Right lobe of liver (tissue), 6 donors: Measurements from ENCODE around the gene MED8. TPM values are rescaled to one million over a fixed set of nuclear protein-coding genes. Genes with fewer than 3 reads are reported as not detected.
A peak's percentile ranks its signal among the peaks of the same experiment; 100 is the strongest.

Experiments
- ATAC-seq, 4 donors: fragments of 200-7000 bp; cut with Tn5 transposase; one replicate each; pipeline ENCODE4 v1.9.1; 2020; ENCODE audit warnings: mild to moderate bottlenecking in 4 of 4, moderate library complexity in 4 of 4
- DNase-seq, 3 donors: peaks; one replicate each; pipeline ENCODE4 v3.0.0-alpha.2; 2020
- H3K27ac ChIP-seq, 3 donors: fragments of 200-600 bp; one replicate each; pipeline ENCODE4 v1.8.0; 2022
- H3K27me3 ChIP-seq, 2 donors: fragments of 200-600 bp; one replicate each; pipeline ENCODE4 v1.8.0; 2022
- H3K36me3 ChIP-seq, 4 donors: fragments of 200-600 bp; sonication (generic) in 1 of 4; one replicate each; pipeline versions ENCODE4 v1.5.1 to v1.8.0; 2017 to 2022; ENCODE audit warnings: control low read depth in 1 of 4
- H3K4me1 ChIP-seq, 4 donors: fragments of 200-600 bp; sonication (generic) in 1 of 4; one replicate each; pipeline versions ENCODE4 v1.5.1 to v1.8.0; 2017 to 2022; ENCODE audit warnings: control low read depth in 1 of 4
- H3K4me3 ChIP-seq, 3 donors: fragments of 200-600 bp; one replicate each; pipeline ENCODE4 v1.8.0; 2022
- H3K9me3 ChIP-seq, 4 donors: fragments of 200-600 bp; sonication (generic) in 1 of 4; one replicate each; pipeline versions ENCODE4 v1.5.1 to v1.8.0; 2017 to 2022; ENCODE audit warnings: control low read depth in 1 of 4
- POLR2A ChIP-seq: fragments of 450-650 bp; IDR thresholded peaks from one replicate; pipeline ENCODE4 v1.6.1; 2017; ENCODE audit warnings: antibody characterized with exemption, mild to moderate bottlenecking
- whole genome bisulfite sequencing: methylation state at CpG from one replicate; pipeline ENCODE4 v1.1.6; 2018; ENCODE audit warnings: low coverage, low lambda C conversion rate; ENCODE audit not compliant: insufficient coverage; ENCODE audit errors: missing lambda C conversion rate; 5-methylcytosine and 5-hydroxymethylcytosine counted together
- intact Hi-C, 2 donors: fragments of 100-400 bp; cut with DNase I; formaldehyde crosslinking; loops; one replicate each; pipeline versions ENCODE4 v1.11.2 to v1.14.1; 2022
- total RNA-seq, 6 experiments: library from RNA; depleted of rRNA in 2 of 6; stranded (reverse); fragments of >200 nt in 2 of 6; fragmentation: NEBNext Ultra II Directional in 3 of 6; extraction: Animal tissue kit (Norgen Biotek cat#: 25700) in 3 of 6; gene quantifications; one replicate each; pipeline versions ENCODE4 v1.1.0 to v1.2.4, GENCODE V29; 2016 to 2023
- TF ChIP-seq, protein P1 (sequence below), 4 donors: fragments of 200-600 bp in 3 of 4; fragments of 450-650 bp in 1 of 4; IDR thresholded peaks; one replicate each; pipeline versions ENCODE4 v1.5.1 to v1.8.0; 2016 to 2022; ENCODE audit warnings: antibody characterized with exemption in 4 of 4, mild to moderate bottlenecking in 2 of 4
- donor health status: DM: no; HTN: yes; CAD: no.
- donor health status: DM: no; HTN: no; CAD: no.
- donor health status: DM: no; HTN: no; CAD: no.
- donor health status: DM: no; HTN: yes; CAD: no.
- donor health status: DM: no; HTN: yes; CAD: no.

The MED8 gene
- total RNA-seq, 6 experiments from 2014 or later: 20.7 to 26.6 (median 24.1) TPM

DNA sequence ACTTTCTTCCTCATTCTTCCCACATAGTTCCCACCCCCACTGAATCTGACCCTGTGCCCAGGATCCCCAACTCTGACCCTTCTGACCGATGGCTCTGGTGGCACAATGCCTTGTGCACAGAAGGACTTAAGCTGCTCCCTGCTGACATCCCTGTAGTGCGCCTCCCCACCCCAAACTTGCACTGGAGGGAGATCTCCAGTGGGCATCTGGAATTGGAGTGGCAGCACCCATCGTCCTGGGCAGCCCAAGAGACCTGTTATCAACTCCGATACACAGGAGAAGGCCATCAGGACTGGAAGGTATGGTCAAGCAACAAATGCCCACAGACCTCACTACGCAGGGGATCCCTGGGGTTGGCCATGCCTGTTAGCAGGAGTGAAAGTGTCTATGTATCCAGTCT, 43.0 kb downstream of the MED8 start:
- TF ChIP-seq POLR2A: no peak
- TF ChIP-seq, protein P1, sequence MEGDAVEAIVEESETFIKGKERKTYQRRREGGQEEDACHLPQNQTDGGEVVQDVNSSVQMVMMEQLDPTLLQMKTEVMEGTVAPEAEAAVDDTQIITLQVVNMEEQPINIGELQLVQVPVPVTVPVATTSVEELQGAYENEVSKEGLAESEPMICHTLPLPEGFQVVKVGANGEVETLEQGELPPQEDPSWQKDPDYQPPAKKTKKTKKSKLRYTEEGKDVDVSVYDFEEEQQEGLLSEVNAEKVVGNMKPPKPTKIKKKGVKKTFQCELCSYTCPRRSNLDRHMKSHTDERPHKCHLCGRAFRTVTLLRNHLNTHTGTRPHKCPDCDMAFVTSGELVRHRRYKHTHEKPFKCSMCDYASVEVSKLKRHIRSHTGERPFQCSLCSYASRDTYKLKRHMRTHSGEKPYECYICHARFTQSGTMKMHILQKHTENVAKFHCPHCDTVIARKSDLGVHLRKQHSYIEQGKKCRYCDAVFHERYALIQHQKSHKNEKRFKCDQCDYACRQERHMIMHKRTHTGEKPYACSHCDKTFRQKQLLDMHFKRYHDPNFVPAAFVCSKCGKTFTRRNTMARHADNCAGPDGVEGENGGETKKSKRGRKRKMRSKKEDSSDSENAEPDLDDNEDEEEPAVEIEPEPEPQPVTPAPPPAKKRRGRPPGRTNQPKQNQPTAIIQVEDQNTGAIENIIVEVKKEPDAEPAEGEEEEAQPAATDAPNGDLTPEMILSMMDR (IDR thresholded peaks at IDR 0.05): no peak
- H3K27me3 ChIP-seq: no peaks in the 10 kb centered on the region
- 86% methylated on average over 1 of the region's 5 CpGs for WGBS
- no peaks in the 10 kb centered on the region for H3K9me3 ChIP-seq
- no peak for ATAC-seq
- no peaks in the 10 kb centered on the region for H3K36me3 ChIP-seq
- H3K4me3 ChIP-seq: no peak overlapping the region
- no peak overlapping the region for H3K27ac ChIP-seq
- intact Hi-C loops: no loop called here
- peaks cover 0 to 15% (median 2%) of the 10 kb centered on the region in 4 donors for H3K4me1 ChIP-seq
- peak in 1 of 3 donors; percentile 37 for DNase-seq

DNA sequence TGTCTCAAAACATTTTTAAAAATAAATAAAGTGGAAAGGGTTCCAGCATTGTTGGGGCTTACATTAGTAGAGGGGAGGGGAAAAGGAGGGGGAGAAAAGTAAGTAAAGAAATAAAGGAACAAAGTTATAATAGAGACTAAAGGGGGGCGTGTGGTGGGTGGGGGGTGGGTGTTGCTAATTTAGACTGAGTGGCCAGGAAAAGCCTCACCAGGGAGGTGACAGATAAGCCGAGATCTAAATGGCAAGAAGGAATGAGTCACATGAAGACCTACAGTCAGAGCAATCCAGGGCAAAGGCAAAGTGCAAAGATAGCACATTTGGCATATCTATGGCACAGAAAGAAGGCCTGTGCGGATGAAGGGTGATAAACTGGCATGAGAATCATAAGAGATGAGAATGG, 44.5 kb downstream of the MED8 start:
- no peak overlapping the region for H3K27ac ChIP-seq
- ATAC-seq (peak in 2 of 4 donors; percentile 10 to 42), DNase-seq (peak in 1 of 3 donors; percentile 38)
- no peak for TF ChIP-seq POLR2A
- TF ChIP-seq, protein P1 (IDR thresholded peaks at IDR 0.05): no peak
- no peaks in the 10 kb centered on the region for H3K27me3 ChIP-seq
- H3K9me3 ChIP-seq: no peaks in the 10 kb centered on the region
- no peak overlapping the region for H3K4me3 ChIP-seq
- intact Hi-C loops: no loop called here
- WGBS: 16% methylated on average over 3 of the region's 3 CpGs
- no peaks in the 10 kb centered on the region for H3K36me3 ChIP-seq
- peaks cover 0 to 13% (median 2%) of the 10 kb centered on the region in 4 donors for H3K4me1 ChIP-seq

- TF ChIP-seq, protein P1 (IDR thresholded peaks at IDR 0.05): no peak
- TF ChIP-seq POLR2A: no peak
- no peaks in the 10 kb centered on the region for H3K36me3 ChIP-seq
- ATAC-seq (peak in 2 of 4 donors; percentile 4 to 17), DNase-seq (peak in 1 of 3 donors; percentile 40)
- no peak overlapping the region for H3K27ac ChIP-seq
- H3K9me3 ChIP-seq: no peaks in the 10 kb centered on the region
- peaks cover 0 to 13% (median 2%) of the 10 kb centered on the region in 4 donors for H3K4me1 ChIP-seq
- intact Hi-C loops: no loop called here
- no peaks in the 10 kb centered on the region for H3K27me3 ChIP-seq
- 39% methylated on average over 4 of the region's 4 CpGs for WGBS
- no peak overlapping the region for H3K4me3 ChIP-seq
These were observed 45.2 kb downstream of the MED8 start for GRCh38 chr1:43344267-43344850.

DNA sequence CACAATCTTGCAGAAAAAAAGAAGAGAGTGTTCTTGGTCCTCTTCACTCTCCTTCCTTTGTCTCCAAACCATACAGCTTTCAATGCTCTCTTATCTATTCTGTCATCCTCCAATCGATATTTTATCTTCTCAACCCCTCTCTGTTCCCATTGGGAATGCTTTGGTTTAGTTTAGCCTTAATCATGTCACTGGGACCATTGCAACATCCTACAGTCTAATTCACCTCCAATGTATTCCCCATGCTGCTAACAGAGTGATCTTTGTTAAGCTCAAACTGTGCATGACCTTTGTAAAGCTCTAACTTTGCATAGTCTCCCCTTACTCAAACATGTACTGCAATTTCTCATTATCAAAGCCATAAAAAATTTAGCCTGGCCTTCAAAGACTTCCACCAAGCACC, 49.0 kb downstream of the MED8 start:
- peaks cover 0 to 10% (median 2%) of the 10 kb centered on the region in 4 donors for H3K4me1 ChIP-seq
- TF ChIP-seq, protein P1 (IDR thresholded peaks at IDR 0.05): no peak
- TF ChIP-seq POLR2A: no peak
- intact Hi-C loops: no loop called here
- no peaks in the 10 kb centered on the region for H3K36me3 ChIP-seq
- H3K9me3 ChIP-seq: no peaks in the 10 kb centered on the region
- WGBS: 27% methylated on average over 1 of the region's 1 CpG
- no peak overlapping the region for H3K27ac ChIP-seq
- H3K4me3 ChIP-seq: no peak overlapping the region
- ATAC-seq: no peak
- no peaks in the 10 kb centered on the region for H3K27me3 ChIP-seq
- no peak for DNase-seq
